ENCODE data around the gene HOXA1.

DNA sequence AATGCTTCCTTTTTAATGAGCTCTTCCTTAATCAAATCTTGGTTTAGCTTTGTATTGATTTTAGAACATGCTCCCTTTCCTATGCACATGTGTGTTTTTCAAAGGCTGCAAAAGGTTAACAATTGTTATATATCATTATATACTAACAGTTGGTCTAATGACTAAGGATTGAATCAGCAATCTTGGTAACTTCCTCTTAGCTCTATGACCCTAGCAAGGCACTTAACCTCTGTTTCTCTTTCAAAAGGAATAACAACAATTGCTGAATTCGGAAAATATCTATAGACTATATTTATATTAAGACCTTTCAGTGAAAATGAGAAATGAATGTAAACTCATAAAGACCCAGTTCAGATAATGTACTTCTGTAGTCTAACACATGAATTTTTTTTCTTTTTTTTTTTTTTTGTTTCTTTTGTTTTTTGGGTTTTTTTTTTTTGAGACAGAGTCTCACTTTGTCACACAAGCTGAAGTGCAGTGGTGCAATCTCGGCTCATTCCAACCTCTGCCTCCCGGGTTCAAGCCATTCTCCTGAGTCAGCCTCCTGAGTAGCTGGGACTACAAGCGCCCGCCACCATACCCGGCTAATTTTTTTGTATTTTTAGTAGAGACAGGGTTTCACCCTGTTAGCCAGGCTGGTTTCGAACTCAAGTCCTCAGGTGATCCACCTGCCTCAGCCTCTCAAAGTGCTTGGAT lies 48.8 kb downstream of the HOXA1 start:
- no peak for TF ChIP-seq EZH2 (IDR thresholded peaks at IDR 0.05; ENCODE audit: low read depth, low read length, severe bottlenecking)
- TF ChIP-seq POLR2A (IDR thresholded peaks at IDR 0.05; ENCODE audit: control extremely low read depth in 1 of 2, low read depth in 2 of 2, low read length in 2 of 2) = no peak
- no peak for TF ChIP-seq POLR2AphosphoS5 (IDR thresholded peaks at IDR 0.05; ENCODE audit: low read depth, low read length)
- no peak for TF ChIP-seq CTCF (IDR thresholded peaks at IDR 0.05; ENCODE audit: control extremely low read depth in 1 of 3, insufficient read depth in 1 of 3, low read depth in 1 of 3, low read length in 3 of 3)
- TF ChIP-seq RFX5 (IDR thresholded peaks at IDR 0.05; ENCODE audit: borderline replicate concordance, low read depth, low read length) = no peak
- TF ChIP-seq CREB1 (IDR thresholded peaks at IDR 0.05) = no peak
- no peak for TF ChIP-seq ATF3 (IDR thresholded peaks at IDR 0.05; ENCODE audit: insufficient read depth, low read depth, low read length)
- no peak for TF ChIP-seq JUN (IDR thresholded peaks at IDR 0.05; ENCODE audit: low read depth, low read length)
- TF ChIP-seq ZNF274 (IDR thresholded peaks at IDR 0.05; ENCODE audit: borderline replicate concordance, extremely low read depth, low read length) = no peak
- no peak for TF ChIP-seq RXRA (IDR thresholded peaks at IDR 0.05; ENCODE audit: insufficient read depth, low read depth, low read length)
- no peak for TF ChIP-seq FOSL1 (IDR thresholded peaks at IDR 0.05; ENCODE audit: insufficient read depth, low read depth, low read length)
- no peak for TF ChIP-seq MAFK (IDR thresholded peaks at IDR 0.05; ENCODE audit: low read depth, low read length)
- TF ChIP-seq SUZ12 (IDR thresholded peaks at IDR 0.05; ENCODE audit: low read length) = no peak
- TF ChIP-seq NRF1 (IDR thresholded peaks at IDR 0.05; ENCODE audit: low read depth, low read length) = no peak
